GM23338 (cell line): ENCODE data around the gene TMEM178A. TPM values are rescaled to one million over a fixed set of nuclear protein-coding genes. Genes with fewer than 3 reads are reported as not detected.

Experiments
- ATAC-seq: fragments of 200-7000 bp; cut with Tn5 transposase; 3 replicates; pipeline ENCODE4 v1.9.1; 2020
- DNase-seq: peaks from one replicate; pipeline ENCODE4 v3.0.0-alpha.2; 2015; ENCODE audit warnings: low spot score
- H2AFZ ChIP-seq: fragments of 200-600 bp; sonication (generic); 2 replicates; pipeline ENCODE4 v1.8.0; 2016; ENCODE audit warnings: antibody characterized with exemption, mild to moderate bottlenecking, moderate library complexity
- H3F3A ChIP-seq: fragments of 200-600 bp; sonication (generic); replicated peaks from 2 replicates; pipeline ENCODE4 v1.8.0; 2017; ENCODE audit warnings: antibody characterized with exemption, mixed run types, low read depth
- H3K27ac ChIP-seq: fragments of 200-600 bp; sonication (generic); 2 replicates; pipeline ENCODE4 v1.6.1; 2016; ENCODE audit warnings: low read depth
- H3K27me3 ChIP-seq: fragments of 200-600 bp; sonication (generic); 2 replicates; pipeline ENCODE4 v1.8.0; 2016; ENCODE audit warnings: mild to moderate bottlenecking, mixed run types, moderate library complexity; ENCODE audit not compliant: insufficient read depth
- H3K36me3 ChIP-seq: fragments of 200-600 bp; sonication (generic); 2 replicates; pipeline ENCODE4 v1.8.0; 2016; ENCODE audit warnings: mild to moderate bottlenecking; ENCODE audit not compliant: insufficient read depth
- H3K4me1 ChIP-seq: fragments of 200-600 bp; sonication (generic); 2 replicates; pipeline ENCODE4 v1.8.0; 2016; ENCODE audit warnings: mild to moderate bottlenecking, moderate library complexity; ENCODE audit not compliant: insufficient read depth
- H3K4me2 ChIP-seq: fragments of 200-600 bp; sonication (generic); 2 replicates; pipeline ENCODE4 v1.7.1; 2017; ENCODE audit warnings: mixed run types
- H3K4me3 ChIP-seq: fragments of 200-600 bp; sonication (generic); 2 replicates; pipeline ENCODE4 v1.6.1; 2016; ENCODE audit warnings: mixed run types
- H3K79me2 ChIP-seq: fragments of 200-600 bp; sonication (generic); replicated peaks from 2 replicates; pipeline ENCODE4 v1.8.0; 2017; ENCODE audit warnings: mild to moderate bottlenecking; ENCODE audit not compliant: insufficient read depth
- H3K9me2 ChIP-seq: fragments of 200-600 bp; sonication (generic); 2 replicates; pipeline ENCODE4 v1.8.0; 2017; ENCODE audit not compliant: insufficient read depth
- H4K20me1 ChIP-seq: fragments of 200-600 bp; sonication (generic); replicated peaks from 2 replicates; pipeline ENCODE4 v1.8.0; 2017; ENCODE audit warnings: mild to moderate bottlenecking; ENCODE audit not compliant: insufficient read depth
- H3K27ac Mint-ChIP-seq: 2 replicates; pipeline ENCODE4 v1.8.0; 2020; ENCODE audit warnings: inconsistent platforms, mild to moderate bottlenecking, moderate library complexity, mixed read lengths
- H3K27me3 Mint-ChIP-seq: 3 replicates; pipeline ENCODE4 v1.8.0; 2022; ENCODE audit warnings: low read depth, mild to moderate bottlenecking, moderate library complexity, mixed read lengths, inconsistent platforms; ENCODE audit not compliant: insufficient read depth, poor library complexity
- H3K36me3 Mint-ChIP-seq: 3 replicates; pipeline ENCODE4 v1.8.0; 2021; ENCODE audit warnings: low read depth, mild to moderate bottlenecking, inconsistent platforms, moderate library complexity, mixed read lengths
- H3K4me1 Mint-ChIP-seq: 3 replicates; pipeline ENCODE4 v1.8.0; 2020; ENCODE audit warnings: mild to moderate bottlenecking, inconsistent platforms, mixed read lengths
- H3K4me3 Mint-ChIP-seq: 3 replicates; pipeline ENCODE4 v1.8.0; 2021; ENCODE audit warnings: moderate library complexity, mild to moderate bottlenecking, inconsistent platforms, mixed read lengths
- H3K9me3 Mint-ChIP-seq: 3 replicates; pipeline ENCODE4 v1.8.0; 2020; ENCODE audit warnings: moderate library complexity, mild to moderate bottlenecking, inconsistent platforms, mixed read lengths
- CREB1 ChIP-seq: fragments of 250-450 bp; sonication (Bioruptor Pico); IDR thresholded peaks from 2 replicates; pipeline ENCODE4 v1.5.0; 2020; ENCODE audit warnings: low read depth, mild to moderate bottlenecking, moderate library complexity
- ETS1 ChIP-seq: IDR thresholded peaks from 2 replicates; pipeline ENCODE4 v1.6.1; 2016; ENCODE audit warnings: antibody characterized with exemption
- EZH2 ChIP-seq: fragments of 200-600 bp; sonication (generic); IDR thresholded peaks from one replicate; pipeline ENCODE4 v1.8.0; 2017; ENCODE audit warnings: antibody characterized with exemption, mild to moderate bottlenecking, low read depth; ENCODE audit not compliant: unreplicated experiment
- EZH2phosphoT487 ChIP-seq: fragments of 200-600 bp; sonication (generic); IDR thresholded peaks from one replicate; pipeline ENCODE4 v1.8.1; 2018; ENCODE audit warnings: antibody characterized with exemption; ENCODE audit not compliant: unreplicated experiment
- JUNB ChIP-seq: IDR thresholded peaks from one replicate; pipeline ENCODE4 v1.6.1; 2016; ENCODE audit warnings: antibody characterized with exemption; ENCODE audit not compliant: unreplicated experiment
- POLR2AphosphoS5 ChIP-seq: IDR thresholded peaks from 2 replicates; pipeline ENCODE4 v1.6.1; 2016; ENCODE audit warnings: antibody characterized with exemption, low read depth
- REST ChIP-seq: IDR thresholded peaks from one replicate; pipeline ENCODE4 v1.6.1; 2018; ENCODE audit warnings: antibody characterized with exemption; ENCODE audit not compliant: unreplicated experiment
- STAT1 ChIP-seq: IDR thresholded peaks from one replicate; pipeline ENCODE4 v1.6.1; 2016; ENCODE audit warnings: antibody characterized with exemption; ENCODE audit not compliant: unreplicated experiment
- ZNF114 ChIP-seq: fragments of 250-450 bp; sonication (Bioruptor Pico); IDR thresholded peaks from 2 replicates; pipeline ENCODE4 v1.5.0; 2020; ENCODE audit warnings: mild to moderate bottlenecking, moderate library complexity
- ZNF331 ChIP-seq: fragments of 250-450 bp; sonication (Bioruptor Pico); IDR thresholded peaks from 2 replicates; pipeline ENCODE4 v1.5.0; 2020; ENCODE audit warnings: low read depth, mild to moderate bottlenecking, moderate library complexity
- ZNF462 ChIP-seq: fragments of 250-450 bp; sonication (Bioruptor Pico); IDR thresholded peaks from 2 replicates; pipeline ENCODE4 v1.5.0; 2020; ENCODE audit warnings: mild to moderate bottlenecking, moderate library complexity
- polyA plus RNA-seq: library from polyadenylated mRNA; unstranded; fragments of >200 nt; fragmentation: Nextera tagmentation; extraction: Ambion mirVana; gene quantifications from 2 replicates; pipeline ENCODE4 v1.2.1, GENCODE V29; 2016
- total RNA-seq: library from RNA; depleted of rRNA; stranded (reverse); fragments of >200 nt; shearing (Covaris generic); gene quantifications from 2 replicates; pipeline ENCODE4 v1.2.3, GENCODE V29; 2014

Gene TMEM178A
- total and polyA plus RNA-seq, 2 experiments from 2014 or later: 10.3 to 12.3 TPM

GRCh38 chr2:39640681-39641080 is 25.0 kb upstream of the TMEM178A start:
- no peak overlapping the region for H3K27ac ChIP-seq
- DNase-seq: no peak
- H4K20me1 ChIP-seq: no peaks in the 10 kb centered on the region
- no peaks in the 10 kb centered on the region for H3K4me1 Mint-ChIP-seq
- no peak overlapping the region for H2AFZ ChIP-seq
- H3K79me2 ChIP-seq: no peaks in the 10 kb centered on the region
- H3K4me3 Mint-ChIP-seq: no peak overlapping the region
- no peaks in the 10 kb centered on the region for H3K36me3 ChIP-seq
- H3F3A ChIP-seq: no peaks in the 10 kb centered on the region
- H3K27me3 Mint-ChIP-seq: no peaks in the 10 kb centered on the region
- no peak for ATAC-seq
- H3K27ac Mint-ChIP-seq: no peak overlapping the region
- H3K36me3 Mint-ChIP-seq: no peaks in the 10 kb centered on the region
- no peaks in the 10 kb centered on the region for H3K4me1 ChIP-seq
- H3K4me3 ChIP-seq: no peak overlapping the region
- TF ChIP-seq STAT1 (no peak), ZNF114 (CRISPR knock-in tag) (no peak), ETS1 (no peak), EZH2 (no peak), EZH2phosphoT487 (no peak), ZNF462 (no peak), ZNF331 (no peak), POLR2AphosphoS5 (no peak), JUNB (no peak), CREB1 (no peak), REST (no peak)
- H3K4me2 ChIP-seq: no peak overlapping the region
- H3K9me2 ChIP-seq: no peaks in the 10 kb centered on the region
- no peaks in the 10 kb centered on the region for H3K27me3 ChIP-seq
- no peaks in the 10 kb centered on the region for H3K9me3 Mint-ChIP-seq
